Measurements from ENCODE around the gene HUNK. TPM values are rescaled to one million over a fixed set of nuclear protein-coding genes. Genes with fewer than 3 reads are reported as not detected.
A peak's percentile ranks its signal among the peaks of the same experiment; 100 is the strongest.

Gene HUNK
- total and polyA plus RNA-seq, 2 experiments from 2014 or later = 1.6 to 5.1 TPM

GRCh38 chr21:31862078-31862477 lies 10.7 kb upstream of the HUNK start (continued):
- TF ChIP-seq EZH2phosphoT487 (IDR thresholded peaks at IDR 0.05; ENCODE audit: unreplicated experiment) = no peak
- no peak for TF ChIP-seq POLR2AphosphoS5 (IDR thresholded peaks at IDR 0.05; ENCODE audit: low read depth)
- no peak for TF ChIP-seq NANOG (IDR thresholded peaks at IDR 0.05; ENCODE audit: borderline replicate concordance)
- no peak for TF ChIP-seq CREB1 (CRISPR knock-in tag; IDR thresholded peaks at IDR 0.05; ENCODE audit: low read depth)
- TF ChIP-seq JUNB (IDR thresholded peaks at IDR 0.05; ENCODE audit: unreplicated experiment) = no peak

GRCh38 chr21:31865429-31865970 lies 7.3 kb upstream of the HUNK start:
- no peaks in the 10 kb centered on the region for H3K9me3 Mint-ChIP-seq
- H4K20me1 ChIP-seq (replicated peaks; ENCODE audit: insufficient read depth) = no peaks in the 10 kb centered on the region
- H3K4me2 ChIP-seq = no peak overlapping the region
- peaks cover 2% of the 10 kb centered on the region for H3K27me3 Mint-ChIP-seq (ENCODE audit: insufficient read depth, low read depth, poor library complexity)
- ATAC-seq (no peak), DNase-seq (ENCODE audit: low spot score) (no peak)
- no peaks in the 10 kb centered on the region for H3K79me2 ChIP-seq (replicated peaks; ENCODE audit: insufficient read depth)
- H2AFZ ChIP-seq = peak overlapping the region; percentile 88; the same call in 1 of the 2 replicates
- H3K4me1 Mint-ChIP-seq = peaks cover 4% of the 10 kb centered on the region
- H3K27ac Mint-ChIP-seq = no peak overlapping the region
- H3F3A ChIP-seq (replicated peaks; ENCODE audit: low read depth) = no peaks in the 10 kb centered on the region
- peaks cover 16% of the 10 kb centered on the region for H3K4me1 ChIP-seq (ENCODE audit: insufficient read depth)
- H3K27me3 ChIP-seq (ENCODE audit: insufficient read depth) = peaks cover 5% of the 10 kb centered on the region
- no peaks in the 10 kb centered on the region for H3K36me3 Mint-ChIP-seq (ENCODE audit: low read depth)
- no peaks in the 10 kb centered on the region for H3K9me2 ChIP-seq (ENCODE audit: insufficient read depth)
- H3K4me3 ChIP-seq = no peak overlapping the region
- no peaks in the 10 kb centered on the region for H3K36me3 ChIP-seq (ENCODE audit: insufficient read depth)
- H3K4me3 Mint-ChIP-seq = no peak overlapping the region
- H3K27ac ChIP-seq (ENCODE audit: low read depth) = no peak overlapping the region
- no peak for TF ChIP-seq EZH2 (IDR thresholded peaks at IDR 0.05; ENCODE audit: low read depth, unreplicated experiment)
- TF ChIP-seq CTCF (conservative IDR thresholded peaks at IDR 0.05; ENCODE audit: low read depth in 2 of 2) = no peak

GRCh38 chr21:31866077-31866511 lies 6.7 kb upstream of the HUNK start:
- Histone ChIP-seq H3K27ac (ENCODE audit: low read depth) (no peak overlapping the region), H3K4me1 (ENCODE audit: insufficient read depth) (peaks cover 19% of the 10 kb centered on the region), H3K4me2 (peak overlapping the region; percentile 37; the same call in 1 of the 2 replicates), H3F3A (replicated peaks; ENCODE audit: low read depth) (no peaks in the 10 kb centered on the region), H3K79me2 (replicated peaks; ENCODE audit: insufficient read depth) (no peaks in the 10 kb centered on the region), H3K27me3 (ENCODE audit: insufficient read depth) (peaks cover 11% of the 10 kb centered on the region), H3K9me2 (ENCODE audit: insufficient read depth) (no peaks in the 10 kb centered on the region), H3K4me3 (no peak overlapping the region), H4K20me1 (replicated peaks; ENCODE audit: insufficient read depth) (no peaks in the 10 kb centered on the region), H3K36me3 (ENCODE audit: insufficient read depth) (no peaks in the 10 kb centered on the region), H2AFZ (peak overlapping the region; percentile 88; the same call in 1 of the 2 replicates)
- DNase-seq (ENCODE audit: low spot score) (peak; percentile 96), ATAC-seq (peak; percentile 98)
- no peaks in the 10 kb centered on the region for H3K9me3 Mint-ChIP-seq
- H3K27ac Mint-ChIP-seq = no peak overlapping the region
- peaks cover 6% of the 10 kb centered on the region for H3K4me1 Mint-ChIP-seq
- no peak overlapping the region for H3K4me3 Mint-ChIP-seq
- H3K36me3 Mint-ChIP-seq (ENCODE audit: low read depth) = no peaks in the 10 kb centered on the region
- TF ChIP-seq POLR2AphosphoS5 (IDR thresholded peaks at IDR 0.05; ENCODE audit: low read depth) (no peak), CTCF (conservative IDR thresholded peaks at IDR 0.05; ENCODE audit: low read depth in 2 of 2) (peak; percentile 82 to 83)
- H3K27me3 Mint-ChIP-seq (ENCODE audit: insufficient read depth, low read depth, poor library complexity) = peaks cover 5% of the 10 kb centered on the region
